ENCODE results near the gene HAX1.
A peak's percentile ranks its signal among the peaks of the same experiment; 100 is the strongest.

The HAX1 gene

GRCh38 chr1:154323493-154323892, 51.1 kb downstream of the HAX1 start:
- Histone ChIP-seq H3K79me2 (no peaks in the 10 kb centered on the region), H3K4me2 (ENCODE audit: low read length) (no peak overlapping the region), H3K9me3 (ENCODE audit: control insufficient read depth, low read length) (no peaks in the 10 kb centered on the region), H3K4me1 (no peaks in the 10 kb centered on the region), H2AFZ (no peak overlapping the region), H3K36me3 (ENCODE audit: control insufficient read depth, insufficient read depth, low read length) (no peaks in the 10 kb centered on the region), H3K27ac (no peak overlapping the region), H3K4me3 (ENCODE audit: low read depth, low read length) (no peak overlapping the region), H3K9ac (no peak overlapping the region), H3K27me3 (ENCODE audit: control insufficient read depth, insufficient read depth, low read length) (no peaks in the 10 kb centered on the region)
- TF ChIP-seq CTCF (IDR thresholded peaks at IDR 0.05) = no peak

- peaks cover 3% of the 10 kb centered on the region for H3K4me1 ChIP-seq
- H2AFZ ChIP-seq = peak overlapping the region; percentile 83
- TF ChIP-seq CTCF (IDR thresholded peaks at IDR 0.05) = no peak
- no peaks in the 10 kb centered on the region for H3K9me3 ChIP-seq (ENCODE audit: control insufficient read depth, low read length)
- H3K4me3 ChIP-seq (ENCODE audit: low read depth, low read length) = peak overlapping the region; percentile 64
- peak overlapping the region; percentile 76 for H3K4me2 ChIP-seq (ENCODE audit: low read length)
- no peak overlapping the region for H3K27ac ChIP-seq
- H3K27me3 ChIP-seq (ENCODE audit: control insufficient read depth, insufficient read depth, low read length) = no peaks in the 10 kb centered on the region
- H3K36me3 ChIP-seq (ENCODE audit: control insufficient read depth, insufficient read depth, low read length) = no peaks in the 10 kb centered on the region
- H3K79me2 ChIP-seq = no peaks in the 10 kb centered on the region
- no peak overlapping the region for H3K9ac ChIP-seq
These were observed 51.8 kb downstream of the HAX1 start for GRCh38 chr1:154324241-154324640.

- Histone ChIP-seq H3K36me3 (ENCODE audit: control insufficient read depth, insufficient read depth, low read length) (no peaks in the 10 kb centered on the region), H3K9me3 (ENCODE audit: control insufficient read depth, low read length) (no peaks in the 10 kb centered on the region), H3K4me1 (peaks cover 3% of the 10 kb centered on the region), H2AFZ (peak within 1 kb of the TSS; percentile 83), H3K79me2 (no peaks in the 10 kb centered on the region), H3K4me3 (ENCODE audit: low read depth, low read length) (peak within 1 kb of the TSS; percentile 70), H3K9ac (no peak within 1 kb of the TSS), H3K27ac (peak within 1 kb of the TSS; percentile 53), H3K27me3 (ENCODE audit: control insufficient read depth, insufficient read depth, low read length) (no peaks in the 10 kb centered on the region), H3K4me2 (ENCODE audit: low read length) (peak within 1 kb of the TSS; percentile 95)
- TF ChIP-seq CTCF (IDR thresholded peaks at IDR 0.05) = peak; percentile 84
These were observed 52.5 kb downstream of the HAX1 start, which contains the start of gene ATP8B2 for GRCh38 chr1:154324669-154325582. TSS of gene ATP8B2 (plus strand) at chr1:154325525. CDS start at chr1:154328142, 2,617 bp downstream.

Measured in parathyroid adenoma (tissue), 2 donors.